DMS79 (cell line): ENCODE measurements around the gene LPXN.
"Not testable (repeated sequence)": the region's sequence is repeated elsewhere in the genome, so short reads cannot be mapped to it uniquely, and the experiment has no call there.

Experiments used
- DNase-seq: peaks from one replicate; lab custom pipeline; 2025; lab: John Stamatoyannopoulos, UW

Gene LPXN

DNA sequence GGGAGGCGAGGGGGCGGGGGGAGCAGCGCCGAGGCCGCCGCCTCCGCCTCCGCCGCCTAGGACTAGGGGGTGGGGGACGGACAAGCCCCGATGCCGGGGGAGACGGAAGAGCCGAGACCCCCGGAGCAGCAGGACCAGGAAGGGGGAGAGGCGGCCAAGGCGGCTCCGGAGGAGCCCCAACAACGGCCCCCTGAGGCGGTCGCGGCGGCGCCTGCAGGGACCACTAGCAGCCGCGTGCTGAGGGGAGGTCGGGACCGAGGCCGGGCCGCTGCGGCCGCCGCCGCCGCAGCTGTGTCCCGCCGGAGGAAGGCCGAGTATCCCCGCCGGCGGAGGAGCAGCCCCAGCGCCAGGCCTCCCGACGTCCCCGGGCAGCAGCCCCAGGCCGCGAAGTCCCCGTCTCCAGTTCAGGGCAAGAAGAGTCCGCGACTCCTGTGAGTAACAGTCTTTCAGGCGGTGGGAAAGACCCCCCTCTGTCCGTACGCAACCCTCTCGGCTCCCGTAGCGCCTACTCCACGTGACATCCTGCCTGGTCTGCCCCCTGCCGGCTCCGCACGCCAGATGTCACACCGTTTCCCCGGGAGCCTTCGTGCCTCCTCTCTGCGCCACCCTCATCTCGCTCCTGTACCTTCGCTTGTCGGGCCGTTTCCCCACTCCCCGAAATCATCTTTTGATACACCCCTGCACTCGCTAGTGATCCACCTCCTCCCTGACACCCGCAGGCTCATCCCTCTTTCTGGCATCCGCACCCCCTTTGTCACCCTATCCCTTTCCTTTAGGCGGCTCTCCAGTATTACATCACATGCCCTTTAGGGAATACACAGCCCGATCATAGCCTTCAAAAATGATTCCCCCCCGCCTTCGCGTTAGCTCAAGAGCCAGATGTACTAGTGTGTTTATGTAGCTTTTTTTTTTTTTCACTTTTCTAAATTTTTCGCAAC is 3.8 kb upstream of the LPXN start:
- peak; percentile 47 for DNase-seq

- peak; percentile 96 for DNase-seq
Observed at GRCh38 chr11:58578635-58579191, 3.1 kb upstream of the LPXN start, which contains the start of gene ZFP91. ZFP91 (plus strand) TSS chr11:58579063; CDS start chr11:58579282, 219 bp downstream.

- DNase-seq: peak; percentile 97
Observed at GRCh38 chr11:58578136-58578634, 2.5 kb upstream of the LPXN start.

GRCh38 chr11:58577555-58578135 is 2.0 kb upstream of the LPXN start:
- peak; percentile 59 for DNase-seq

DNA sequence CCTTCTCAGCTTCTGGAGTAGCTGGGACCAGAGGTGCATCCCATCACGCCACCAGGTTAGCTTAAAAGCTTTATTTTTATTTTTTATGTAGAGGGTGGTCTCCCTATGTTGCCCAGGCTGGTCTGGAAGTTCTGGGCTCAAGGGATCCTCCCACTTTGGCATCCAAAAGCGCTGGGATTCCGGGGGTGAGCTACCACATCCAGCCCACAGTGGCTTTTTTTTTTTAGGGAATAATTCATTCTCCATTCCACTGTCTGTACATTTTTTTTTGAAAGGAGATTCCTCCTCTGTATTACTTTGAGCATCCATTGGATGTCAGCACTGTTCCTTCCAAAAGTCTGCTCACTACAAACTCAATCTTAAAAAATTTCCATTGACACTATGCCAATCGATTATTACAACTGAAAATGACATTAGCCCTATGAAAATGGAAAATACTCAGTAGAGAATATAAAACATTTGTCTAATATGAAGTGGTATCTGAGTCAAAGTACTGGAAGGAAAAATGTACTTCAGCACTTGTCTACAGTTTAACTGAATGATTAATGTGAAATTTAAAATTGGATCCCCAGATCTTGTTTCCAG is 1.3 kb upstream of the LPXN start:
- no peak for DNase-seq

DNA sequence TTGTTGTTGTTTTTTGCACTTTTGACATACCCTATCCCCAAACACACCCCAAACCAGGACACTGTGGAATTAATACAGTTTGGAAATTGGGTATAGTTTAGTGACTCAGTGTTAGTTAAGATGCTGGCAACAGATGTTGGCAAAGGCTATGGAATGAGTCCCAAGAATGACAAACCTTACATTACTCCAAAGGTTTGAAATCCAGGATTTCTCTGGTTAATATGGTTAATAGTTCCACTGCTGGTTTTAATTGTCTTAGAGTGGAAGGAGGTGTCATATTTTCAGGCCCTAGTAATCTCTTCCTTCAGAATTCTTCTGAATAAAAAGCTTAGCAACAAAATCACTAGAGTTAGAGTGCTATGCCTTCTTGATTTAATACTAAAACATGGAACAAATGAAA is 775 bp downstream of the LPXN start:
- no peak for DNase-seq

- no peak for DNase-seq
Observed at GRCh38 chr11:58573451-58574104, 2.1 kb downstream of the LPXN start.

DNA sequence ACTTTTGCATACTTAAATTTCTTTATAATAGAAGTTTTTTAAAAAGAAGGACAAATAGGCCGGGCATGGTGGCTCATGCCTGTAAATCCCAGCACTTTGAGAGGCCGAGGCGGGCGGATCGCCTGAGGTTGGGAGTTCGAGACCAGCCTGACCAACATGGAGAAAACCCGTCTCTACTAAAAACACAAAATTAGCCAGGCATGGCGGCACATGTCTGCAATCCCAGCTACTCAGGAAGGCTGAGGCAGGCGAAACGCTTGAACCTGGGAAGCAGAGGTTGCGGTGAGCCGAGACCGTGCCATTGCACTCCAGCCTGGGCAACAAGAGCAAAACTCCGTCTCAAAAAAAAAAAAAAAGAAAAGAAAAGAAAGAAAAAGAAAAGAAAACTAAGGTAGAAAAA is 2.8 kb downstream of the LPXN start:
- DNase-seq: not testable (repeated sequence)

DNA sequence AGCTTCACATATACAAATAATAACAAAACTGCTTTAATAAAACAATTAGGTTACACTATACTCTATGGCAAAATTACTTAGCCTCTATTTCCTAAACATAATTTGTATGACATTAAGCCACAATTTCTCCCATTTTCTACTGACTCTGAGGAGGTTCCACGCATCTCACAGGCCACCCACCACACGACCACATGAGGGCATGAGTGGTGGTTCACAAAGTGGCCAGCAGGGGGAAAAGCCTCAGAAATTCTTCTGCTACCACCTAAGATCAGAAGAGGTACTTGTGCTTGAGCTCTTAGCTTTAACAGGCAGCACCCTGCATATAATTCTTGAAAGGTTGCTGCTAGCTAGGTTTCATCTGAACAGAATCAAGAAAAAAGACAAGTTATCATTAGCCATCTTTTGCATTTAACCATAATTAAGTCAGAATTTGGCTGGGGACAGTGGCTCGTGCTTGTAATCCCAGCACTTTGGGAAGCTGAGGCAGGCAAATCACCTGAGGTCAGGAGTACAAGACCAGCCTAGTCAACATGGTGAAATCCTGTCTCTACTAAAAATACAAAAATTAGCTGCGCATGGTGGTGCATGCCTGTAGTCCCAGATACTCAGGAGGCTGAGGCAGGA is 7.7 kb downstream of the LPXN start:
- DNase-seq: no peak

- DNase-seq: no peak
Observed at GRCh38 chr11:58564231-58564630, 11.4 kb downstream of the LPXN start.

GRCh38 chr11:58562375-58562800 is 13.3 kb downstream of the LPXN start:
- no peak for DNase-seq

DNA sequence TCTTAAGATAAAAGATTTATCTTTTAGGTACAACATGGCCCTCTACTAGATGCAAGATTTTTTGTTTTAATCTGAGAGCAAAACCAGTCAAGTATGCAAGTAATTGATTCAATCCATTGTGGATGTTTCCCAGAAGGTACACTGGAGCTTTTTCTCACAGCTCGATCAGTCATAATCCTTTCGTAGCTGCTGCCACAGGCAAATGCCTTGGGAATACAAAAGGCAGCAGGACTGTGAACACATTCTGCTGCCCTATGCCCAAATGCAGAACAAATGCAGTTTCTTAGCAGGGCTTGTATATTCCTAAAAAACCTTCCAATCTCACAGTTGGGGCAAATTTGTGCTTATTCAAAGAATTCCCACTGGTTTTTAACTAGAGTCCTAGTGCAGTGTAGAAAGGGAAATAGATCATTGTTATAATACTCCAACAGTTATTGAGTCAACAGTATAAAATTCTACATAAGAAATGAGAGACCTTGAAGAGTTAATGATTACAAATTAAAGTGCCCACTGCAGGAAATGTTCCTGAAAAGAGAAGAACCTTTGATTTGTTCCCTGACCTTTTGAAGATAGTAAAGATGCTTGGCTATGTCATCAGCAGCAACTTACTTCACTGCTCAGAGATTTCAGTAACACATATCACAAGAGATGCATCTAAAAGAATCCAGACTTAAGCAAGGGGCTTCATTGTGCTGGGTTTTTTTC is 14.1 kb downstream of the LPXN start:
- no peak for DNase-seq

DNA sequence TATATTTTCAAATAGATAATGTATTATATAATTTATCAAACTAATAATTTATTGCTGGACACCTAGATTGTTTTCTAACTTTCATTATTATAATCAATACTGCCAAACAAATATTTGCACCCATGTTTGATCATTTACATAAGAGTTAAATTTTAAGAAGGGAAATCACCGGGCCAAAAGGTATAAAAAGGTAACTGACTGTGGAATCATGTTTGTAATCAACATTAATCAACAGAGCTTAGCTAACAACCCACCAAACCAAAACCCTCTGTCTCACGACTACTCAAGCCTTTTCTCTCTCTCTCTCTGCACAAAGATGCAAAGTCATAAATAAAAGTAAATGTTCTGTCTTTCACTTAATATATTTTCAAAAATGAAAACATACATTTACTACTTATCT is 14.8 kb downstream of the LPXN start:
- no peak for DNase-seq

DNA sequence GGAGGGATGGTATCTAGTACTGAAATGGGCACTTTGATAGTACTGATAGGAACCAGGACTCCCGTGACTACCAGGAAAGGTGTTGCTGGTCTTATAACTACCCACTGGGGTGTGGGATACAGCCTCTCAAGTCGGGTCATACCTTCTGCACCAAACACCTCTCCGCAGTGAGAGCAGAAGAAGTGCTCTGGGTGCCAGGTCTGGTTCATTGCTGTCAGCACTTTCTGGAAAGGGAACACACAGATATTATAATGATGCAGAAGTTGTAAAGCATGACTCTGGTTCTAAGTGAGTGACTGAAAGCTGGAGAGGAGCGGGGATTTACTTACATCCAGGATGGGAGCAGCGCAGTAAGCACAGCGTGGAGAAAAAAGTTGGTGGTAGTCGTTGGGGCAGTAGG is 26.0 kb downstream of the LPXN start:
- no peak for DNase-seq

- DNase-seq: no peak
Observed at GRCh38 chr11:58546841-58547240, 28.8 kb downstream of the LPXN start.

GRCh38 chr11:58531865-58532341 is 43.8 kb downstream of the LPXN start:
- DNase-seq: no peak

DNA sequence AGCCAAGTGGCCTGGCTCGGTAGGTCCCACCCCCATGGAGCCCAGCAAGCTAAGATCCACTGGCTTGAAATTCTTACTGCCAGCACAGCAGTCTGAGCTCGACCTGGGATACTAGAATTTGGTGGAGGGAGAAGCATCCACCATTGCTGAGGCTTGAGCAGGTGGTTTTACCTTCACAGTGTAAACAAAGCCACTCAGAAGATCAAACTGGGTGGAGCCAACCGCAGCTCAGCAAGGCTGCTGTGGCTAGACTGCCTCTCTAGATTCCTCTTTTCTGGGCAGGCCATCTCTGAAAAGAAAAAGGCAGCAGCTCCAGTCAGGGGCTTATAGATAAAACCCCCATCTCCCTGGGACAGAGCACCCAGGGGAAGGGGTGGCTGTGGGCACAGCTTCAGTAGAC is 45.4 kb downstream of the LPXN start:
- DNase-seq: no peak

- DNase-seq: no peak
Observed at GRCh38 chr11:58527429-58527828, 48.2 kb downstream of the LPXN start.

- DNase-seq: no peak
Observed at GRCh38 chr11:58526721-58527120, 48.9 kb downstream of the LPXN start.

DNA sequence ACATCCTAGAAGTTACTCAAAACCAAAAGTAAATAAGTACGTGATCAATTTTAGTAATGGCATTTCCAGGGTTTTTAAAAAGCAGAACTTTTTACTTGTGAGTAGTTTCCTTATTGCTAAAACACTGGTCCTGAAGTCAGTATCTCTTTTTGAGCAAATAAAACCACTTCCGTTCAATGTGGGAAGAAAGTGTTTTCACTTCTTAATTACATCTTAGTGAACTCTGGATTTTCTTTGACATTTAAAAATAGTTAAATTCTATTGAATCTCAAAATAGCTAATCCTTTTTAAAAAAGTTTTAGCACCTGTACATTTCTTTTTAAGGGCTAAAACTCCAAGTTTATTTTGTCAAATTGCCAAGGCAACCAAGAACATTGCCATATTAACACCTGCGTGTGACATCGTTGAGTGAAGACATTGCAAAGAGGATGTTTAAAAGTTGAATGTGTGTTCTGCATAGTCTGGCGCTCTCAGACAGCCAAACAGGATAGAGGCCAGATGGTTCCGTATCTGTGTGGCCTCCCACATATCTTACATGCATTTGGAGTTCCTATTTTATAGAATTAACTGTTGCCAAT is 50.5 kb downstream of the LPXN start:
- DNase-seq: no peak
